ENCODE data around the gene PMF1.

The PMF1 gene

GRCh38 chr1:156241311-156241811 lies 28.6 kb downstream of the PMF1 start:
- TF ChIP-seq TAF1 (IDR thresholded peaks at IDR 0.05; ENCODE audit: borderline replicate concordance, insufficient read depth, low read length), result no peak
- no peak for TF ChIP-seq SIN3A (IDR thresholded peaks at IDR 0.05; ENCODE audit: borderline replicate concordance, insufficient read depth, low read length)
- no peak for TF ChIP-seq REST (IDR thresholded peaks at IDR 0.05; ENCODE audit: insufficient read depth in 1 of 2, low read depth in 2 of 2, low read length in 2 of 2)
- no peak for TF ChIP-seq FOXP2 (optimal IDR thresholded peaks at IDR 0.05; ENCODE audit: borderline replicate concordance, extremely low read depth, extremely low read length, insufficient read depth)
- TF ChIP-seq POLR2AphosphoS5 (IDR thresholded peaks at IDR 0.05; ENCODE audit: low read depth, low read length), result no peak

GRCh38 chr1:156241926-156242325 lies 29.1 kb downstream of the PMF1 start, which contains the start of gene BGLAP:
Gene BGLAP, plus strand, starts transcription at chr1:156242184. Its CDS starts 48 bp downstream, at chr1:156242232.
- TF ChIP-seq POLR2AphosphoS5 (IDR thresholded peaks at IDR 0.05; ENCODE audit: low read depth, low read length) (no peak), REST (IDR thresholded peaks at IDR 0.05; ENCODE audit: insufficient read depth in 1 of 2, low read depth in 2 of 2, low read length in 2 of 2) (no peak), TAF1 (IDR thresholded peaks at IDR 0.05; ENCODE audit: borderline replicate concordance, insufficient read depth, low read length) (no peak), FOXP2 (optimal IDR thresholded peaks at IDR 0.05; ENCODE audit: borderline replicate concordance, extremely low read depth, extremely low read length, insufficient read depth) (no peak), SIN3A (IDR thresholded peaks at IDR 0.05; ENCODE audit: borderline replicate concordance, insufficient read depth, low read length) (no peak)

GRCh38 chr1:156242738-156243137 lies 29.9 kb downstream of the PMF1 start:
- TF ChIP-seq POLR2AphosphoS5 (IDR thresholded peaks at IDR 0.05; ENCODE audit: low read depth, low read length), result no peak
- TF ChIP-seq TAF1 (IDR thresholded peaks at IDR 0.05; ENCODE audit: borderline replicate concordance, insufficient read depth, low read length), result no peak
- TF ChIP-seq SIN3A (IDR thresholded peaks at IDR 0.05; ENCODE audit: borderline replicate concordance, insufficient read depth, low read length), result no peak
- no peak for TF ChIP-seq FOXP2 (optimal IDR thresholded peaks at IDR 0.05; ENCODE audit: borderline replicate concordance, extremely low read depth, extremely low read length, insufficient read depth)
- TF ChIP-seq REST (IDR thresholded peaks at IDR 0.05; ENCODE audit: insufficient read depth in 1 of 2, low read depth in 2 of 2, low read length in 2 of 2), result no peak

- TF ChIP-seq TAF1 (IDR thresholded peaks at IDR 0.05; ENCODE audit: borderline replicate concordance, insufficient read depth, low read length) (no peak), POLR2AphosphoS5 (IDR thresholded peaks at IDR 0.05; ENCODE audit: low read depth, low read length) (no peak), REST (IDR thresholded peaks at IDR 0.05; ENCODE audit: insufficient read depth in 1 of 2, low read depth in 2 of 2, low read length in 2 of 2) (no peak), SIN3A (IDR thresholded peaks at IDR 0.05; ENCODE audit: borderline replicate concordance, insufficient read depth, low read length) (no peak), FOXP2 (optimal IDR thresholded peaks at IDR 0.05; ENCODE audit: borderline replicate concordance, extremely low read depth, extremely low read length, insufficient read depth) (no peak)
Observed at GRCh38 chr1:156244126-156244525, 31.3 kb downstream of the PMF1 start.

Data from PFSK-1 (cell line).